Vein endothelial cell (primary cell): ENCODE data around the gene ZNF223. TPM values are rescaled to one million over a fixed set of nuclear protein-coding genes. Genes with fewer than 3 reads are reported as not detected.

Experiments
- small RNA-seq: library from RNA; depleted of rRNA; stranded (forward); fragments of <200 nt; gene quantifications from one replicate; pipeline ENCODE3, GENCODE V24; 2012
- total RNA-seq: library from RNA; depleted of rRNA; stranded (reverse); fragments of >200 nt; gene quantifications from 2 replicates; pipeline ENCODE4 v1.2.3, GENCODE V29; 2012

ZNF223 gene
- total RNA-seq: 5.2 and 5.8 TPM in 2 replicates

DNA sequence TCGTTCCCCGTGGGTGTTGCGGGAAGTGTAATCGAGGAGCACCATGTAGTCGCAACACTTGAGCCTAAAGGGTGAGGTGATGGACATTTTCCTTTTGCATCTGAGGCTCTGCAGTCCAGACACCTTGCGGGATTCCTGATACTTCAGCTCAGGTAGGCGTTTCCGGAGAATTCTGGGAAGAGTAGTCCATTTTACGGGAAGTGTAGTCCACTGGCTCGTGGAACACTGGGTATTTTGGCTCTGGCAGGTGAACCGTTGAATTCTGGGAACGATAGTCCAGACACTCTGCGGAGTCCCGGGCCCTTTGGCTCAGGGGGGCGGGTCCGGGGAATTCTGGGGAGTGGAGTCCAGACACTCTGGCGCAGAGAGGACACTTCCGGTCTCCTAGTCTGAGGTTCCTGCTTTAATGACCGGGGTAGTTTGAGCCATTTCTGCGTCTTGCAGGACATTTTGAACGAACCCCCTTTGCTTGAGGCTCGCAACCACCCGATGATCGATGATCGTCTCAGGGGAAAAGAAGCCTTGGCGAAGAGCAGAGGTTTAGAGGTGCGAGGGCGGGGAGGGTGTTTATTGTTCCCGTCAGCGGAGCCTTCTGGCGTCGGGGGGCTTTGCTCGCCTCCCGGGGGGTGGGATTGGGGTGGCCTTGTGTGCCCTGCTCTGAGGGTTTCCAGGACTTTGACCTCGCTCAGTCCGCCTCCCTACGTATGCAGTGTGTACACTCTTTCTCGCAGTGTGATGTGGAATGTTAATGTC lies at the start of gene ZNF223:
ZNF223 (plus strand) TSS at position 387 of the 753 bp plus-strand sequence. CDS start 3,141 bp downstream, outside the sequence.

DNA sequence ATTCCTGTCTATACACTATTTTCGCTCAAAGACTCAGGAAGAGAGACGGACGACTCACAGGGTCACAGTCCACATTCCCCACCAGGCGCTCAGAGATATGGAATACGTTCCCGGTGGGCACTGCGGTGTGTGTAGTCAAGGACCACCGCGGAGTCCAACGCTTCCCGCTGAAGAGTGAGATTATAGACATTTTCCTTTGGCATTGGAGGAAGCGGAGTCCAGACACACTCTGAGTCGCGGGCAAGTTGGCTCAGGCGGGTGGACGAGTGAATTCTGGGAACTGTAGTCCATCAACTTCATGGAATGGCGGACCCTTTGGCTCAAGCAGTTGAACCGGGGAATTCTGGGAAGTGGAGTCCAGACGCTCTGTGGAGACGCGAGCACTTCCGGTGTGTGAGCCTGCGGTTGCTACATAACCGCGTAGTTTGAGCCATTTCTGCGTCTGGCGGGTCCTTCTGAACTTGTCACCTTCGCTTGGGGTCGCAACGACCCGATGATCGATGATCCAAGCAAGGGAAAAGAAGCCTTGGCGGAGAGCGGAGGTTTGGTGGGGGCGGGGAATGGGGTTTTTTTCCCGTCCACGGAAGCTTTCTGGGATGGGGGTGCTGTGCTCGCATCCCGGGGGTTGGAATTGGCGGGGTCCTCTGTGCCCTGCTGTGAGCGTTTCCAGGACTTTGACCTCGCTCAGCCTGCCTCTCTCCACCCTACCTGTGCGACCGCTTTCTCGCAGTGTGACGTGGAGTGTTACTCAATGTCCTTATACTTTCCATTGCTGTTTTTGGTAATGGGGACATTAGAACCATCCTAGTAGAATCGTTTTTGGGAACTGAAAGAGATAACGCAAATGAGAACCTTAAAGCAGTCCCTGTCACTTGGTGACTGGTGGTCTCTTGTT lies 49.0 kb upstream of the ZNF223 start, which contains the start of gene ZNF230:
ZNF230 (plus strand) TSS at position 392 of the 895 bp plus-strand sequence. CDS start 4,122 bp downstream, outside the sequence.

DNA sequence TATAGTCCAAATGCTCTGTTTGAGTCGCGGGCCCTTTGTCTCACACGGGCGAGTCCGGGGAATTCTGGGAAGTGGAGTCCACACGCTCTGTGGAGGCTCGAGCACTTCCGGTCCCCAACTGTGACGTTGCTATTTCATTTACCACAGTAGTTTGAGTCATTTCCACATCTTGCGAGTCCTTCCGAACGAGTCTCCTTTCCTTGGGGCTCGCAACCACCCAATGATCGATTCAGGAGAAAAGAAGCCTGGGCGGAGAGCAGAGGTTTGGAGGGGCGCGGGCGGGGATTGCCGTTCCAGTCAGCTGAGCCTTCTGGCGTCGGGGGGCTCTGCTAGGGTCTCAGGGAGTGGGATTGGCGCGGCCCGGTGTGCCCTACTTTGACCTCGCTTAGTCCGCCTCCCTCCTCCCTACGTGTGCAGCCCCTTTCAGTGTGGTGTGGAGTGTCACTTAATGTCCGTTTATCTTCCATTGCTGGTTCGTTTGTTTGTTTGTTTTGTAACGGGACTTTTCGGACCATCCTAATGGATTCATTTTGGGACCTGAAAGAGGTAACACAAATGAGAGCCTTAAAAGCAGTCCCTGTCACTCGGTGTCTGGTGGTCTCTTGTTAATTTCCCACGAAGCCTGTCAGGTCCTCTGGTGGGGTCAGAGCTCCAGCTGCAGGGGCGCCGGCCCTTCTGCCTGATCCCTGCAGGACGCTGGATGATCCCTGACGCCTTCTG lies 26.5 kb upstream of the ZNF223 start, which contains the start of gene ZNF222:
ZNF222 (plus strand) TSS at position 163 of the 720 bp plus-strand sequence; CDS start at position 221, 58 bp downstream.

DNA sequence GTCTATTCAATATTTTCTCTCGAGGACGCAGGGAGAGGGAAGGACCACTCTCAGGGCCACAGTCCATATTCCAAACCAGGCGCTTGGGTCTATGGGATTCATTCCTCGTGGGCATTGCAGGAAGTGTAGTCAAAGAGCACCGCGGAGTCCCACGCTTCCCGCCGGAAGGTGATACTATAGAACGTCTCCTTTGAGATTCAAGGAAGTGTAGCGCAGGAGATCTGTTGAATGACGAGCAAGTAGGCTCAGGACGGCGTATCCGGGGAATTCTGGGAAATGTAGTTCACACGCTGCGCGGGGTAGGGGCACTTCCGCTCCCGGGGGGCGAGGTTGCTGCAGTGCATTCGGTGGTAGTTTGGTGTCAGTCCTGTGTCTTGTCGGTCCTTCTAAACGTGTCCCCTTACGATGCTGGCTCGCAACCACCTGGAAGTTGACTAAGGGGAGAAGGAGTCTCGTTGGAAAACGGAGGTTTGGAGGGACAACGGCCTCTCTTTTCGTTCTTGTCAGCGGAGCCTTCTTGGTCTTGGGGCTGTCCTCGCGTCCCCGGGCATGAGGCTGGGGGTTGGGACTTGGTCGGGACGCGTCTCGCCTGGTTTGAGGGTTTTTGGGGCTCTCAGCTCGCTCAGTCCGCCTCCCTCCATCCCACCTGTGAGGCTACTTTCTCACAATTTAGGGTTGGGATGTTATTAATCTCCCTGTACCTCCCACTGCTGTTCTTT lies 20.1 kb downstream of the ZNF223 start, which contains the start of gene ZNF284:
ZNF284 (plus strand) TSS at position 336 of the 719 bp plus-strand sequence. CDS start 4,231 bp downstream, outside the sequence.

DNA sequence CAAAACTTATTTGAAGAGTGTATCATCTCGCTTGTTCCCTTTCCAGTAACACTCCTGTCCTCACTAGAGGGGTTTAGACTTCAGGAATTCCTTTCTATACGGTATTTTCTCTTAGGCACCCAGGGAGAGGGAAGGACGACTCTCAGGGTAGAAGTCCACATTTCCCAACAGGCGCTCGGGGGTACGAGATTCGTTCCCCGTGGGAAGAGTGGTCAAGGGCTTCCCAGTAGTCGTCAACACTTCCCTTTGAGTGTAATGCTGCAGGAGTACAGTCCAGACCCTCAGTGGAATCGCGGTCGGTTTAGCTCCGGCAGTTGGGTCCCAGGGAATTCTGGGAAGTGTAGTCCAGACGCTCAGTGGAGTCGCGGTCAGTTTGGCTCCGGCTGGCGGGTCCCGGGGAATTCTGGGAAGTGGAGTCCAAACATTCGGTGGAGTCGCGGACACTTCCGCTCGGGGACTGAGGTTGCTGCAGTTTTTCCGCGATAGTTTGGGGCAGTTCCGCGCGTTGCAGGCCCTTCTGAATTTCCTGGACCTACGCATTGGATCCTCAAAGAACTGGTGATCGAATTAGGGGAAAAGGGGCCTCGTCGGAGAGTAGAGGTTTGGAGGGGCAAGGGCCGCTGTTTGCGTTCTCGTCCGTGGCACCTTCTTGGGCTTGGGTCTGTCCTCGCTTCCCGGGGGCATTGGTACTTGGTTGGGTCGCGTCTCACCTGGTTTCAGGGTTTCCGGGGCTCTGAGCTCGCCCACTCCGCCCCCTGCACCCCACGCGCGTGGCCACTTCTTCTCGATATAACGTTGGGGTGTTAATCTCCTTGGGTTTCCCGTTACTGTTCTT lies 42.3 kb downstream of the ZNF223 start, which contains the start of gene ZNF224:
ZNF224 (plus strand) TSS at position 431 of the 835 bp plus-strand sequence. CDS start 3,513 bp downstream, outside the sequence.

DNA sequence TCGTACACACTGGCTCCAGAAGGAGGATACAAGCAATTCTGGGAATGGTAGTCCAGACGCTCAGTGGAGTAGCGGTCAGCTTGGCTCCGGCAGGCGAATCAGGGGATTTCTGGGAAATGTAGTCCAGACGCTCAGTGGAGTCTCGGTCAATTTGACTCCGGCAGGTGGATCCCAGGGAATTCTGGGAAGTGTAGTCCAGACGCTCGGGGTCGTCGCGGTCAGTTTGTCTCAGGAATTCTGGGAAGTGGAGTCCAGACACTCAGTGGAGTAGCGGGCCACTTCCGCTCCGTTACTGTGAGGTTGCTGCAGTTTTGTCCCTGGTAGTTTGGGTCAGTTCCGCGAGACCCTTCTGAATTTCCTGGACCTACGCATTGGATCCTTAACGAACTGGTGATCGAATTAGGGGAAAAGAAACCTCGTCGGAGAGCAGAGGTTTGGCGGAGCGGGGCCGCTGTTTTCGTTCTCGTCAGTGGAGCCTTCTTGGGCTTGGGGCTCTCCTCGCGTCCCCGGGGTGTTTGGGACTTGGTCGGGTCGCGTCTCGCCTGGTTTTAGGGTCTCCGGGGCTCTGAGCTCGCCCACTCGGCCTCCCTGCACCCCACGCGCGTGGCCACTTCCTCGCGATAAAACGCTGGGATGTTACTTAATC lies 61.4 kb downstream of the ZNF223 start, which contains the start of gene ZNF225:
ZNF225 (plus strand) TSS at position 262 of the 646 bp plus-strand sequence. CDS start 2,429 bp downstream, outside the sequence.

Small RNA genes within 50 kb of the gene (small RNA-seq; reads per million reads assigned to genes)
- not detected for gene RNU6-902P

Other genes with a start within 250 kb of the ZNF223 start
- under 0.01 and 0.10 TPM in 2 replicates for gene LYPD5, start 249.6 kb upstream of the ZNF223 start, total RNA-seq
- 5.6 and 8.2 TPM in 2 replicates for gene ZNF283, start 224.7 kb upstream of the ZNF223 start, total RNA-seq
- 0.10 and 0.98 TPM in 2 replicates for gene ZNF404, start 168.1 kb upstream of the ZNF223 start, total RNA-seq
- 11.8 and 18.3 TPM in 2 replicates for gene ZNF45, start 116.8 kb upstream of the ZNF223 start, total RNA-seq
- gene ZNF221, start 100.8 kb upstream of the ZNF223 start, total RNA-seq: 5.9 and 6.0 TPM in 2 replicates
- gene ZNF155, start 67.8 kb upstream of the ZNF223 start, total RNA-seq: 6.9 and 8.1 TPM in 2 replicates
- gene ZNF230, start 49.1 kb upstream of the ZNF223 start, total RNA-seq: 3.0 and 5.2 TPM in 2 replicates
- 4.3 and 5.9 TPM in 2 replicates for gene ZNF222, start 26.7 kb upstream of the ZNF223 start, total RNA-seq
- 3.3 and 3.4 TPM in 2 replicates for gene ZNF284, start 20.1 kb downstream of the ZNF223 start, total RNA-seq
- gene ZNF224, start 42.3 kb downstream of the ZNF223 start, total RNA-seq: 18.9 and 29.3 TPM in 2 replicates
- 4.2 and 5.9 TPM in 2 replicates for gene ZNF225, start 61.4 kb downstream of the ZNF223 start, total RNA-seq
- 9.7 and 10.5 TPM in 2 replicates for gene ZNF234, start 89.5 kb downstream of the ZNF223 start, total RNA-seq
- gene ZNF226, start 113.1 kb downstream of the ZNF223 start, total RNA-seq: 10.8 and 15.0 TPM in 2 replicates
- gene ZNF227, start 160.5 kb downstream of the ZNF223 start, total RNA-seq: 15.4 and 18.6 TPM in 2 replicates
- 0.65 and 0.76 TPM in 2 replicates for gene ZNF233, start 207.8 kb downstream of the ZNF223 start, total RNA-seq